SK-N-SH treated with all-trans-retinoic acid at 6 μM for 48 hours (cell line): Measurements from ENCODE around the gene GON4L.
A peak's percentile ranks its signal among the peaks of the same experiment; 100 is the strongest.

Experiments
- ATAC-seq: fragments of 200-7000 bp; cut with Tn5 transposase; 3 replicates; pipeline ENCODE4 v1.9.1; 2020; ENCODE audit warnings: mild to moderate bottlenecking, moderate library complexity
- ARNTL ChIP-seq: fragments of 450-650 bp; formaldehyde crosslinking; IDR thresholded peaks from 2 replicates; pipeline ENCODE4 v1.5.0; 2020; ENCODE audit warnings: low read depth, mild to moderate bottlenecking, moderate library complexity, borderline replicate concordance
- BACH2 ChIP-seq: fragments of 250-450 bp; sonication (Bioruptor Pico); IDR thresholded peaks from 2 replicates; pipeline ENCODE4 v1.9.0; 2021; ENCODE audit warnings: mild to moderate bottlenecking, borderline replicate concordance
- CREB5 ChIP-seq: fragments of 250-450 bp; sonication (Bioruptor Pico); IDR thresholded peaks from 2 replicates; pipeline ENCODE4 v1.5.1; 2020; ENCODE audit warnings: low read depth, mild to moderate bottlenecking, moderate library complexity
- CSDC2 ChIP-seq: fragments of 250-450 bp; sonication (Bioruptor Pico); IDR thresholded peaks from 2 replicates; pipeline ENCODE4 v1.5.0; 2020; ENCODE audit warnings: mild to moderate bottlenecking, moderate library complexity
- CSRNP3 ChIP-seq: fragments of 250-450 bp; sonication (Bioruptor Pico); IDR thresholded peaks from 2 replicates; pipeline ENCODE4 v1.5.1; 2021; ENCODE audit warnings: mild to moderate bottlenecking, moderate library complexity
- ISL1 ChIP-seq: fragments of 250-450 bp; sonication (Bioruptor Pico); IDR thresholded peaks from 2 replicates; pipeline ENCODE4 v2.1.2; 2022; ENCODE audit warnings: mild to moderate bottlenecking, moderate library complexity
- OSR1 ChIP-seq: fragments of 250-450 bp; sonication (Bioruptor Pico); IDR thresholded peaks from 2 replicates; pipeline ENCODE4 v1.8.0; 2022; ENCODE audit warnings: moderate library complexity, mild to moderate bottlenecking, inconsistent platforms
- POU6F1 ChIP-seq: fragments of 250-450 bp; sonication (Bioruptor Pico); IDR thresholded peaks from 2 replicates; pipeline ENCODE4 v1.8.0; 2021; ENCODE audit warnings: low read depth, mild to moderate bottlenecking, moderate library complexity, borderline replicate concordance
- PPARA ChIP-seq: fragments of 250-450 bp; sonication (Bioruptor Pico); IDR thresholded peaks from 2 replicates; pipeline ENCODE4 v1.5.0; 2020; ENCODE audit warnings: mild to moderate bottlenecking, borderline replicate concordance
- SNAI2 ChIP-seq: fragments of 250-450 bp; sonication (Bioruptor Pico); IDR thresholded peaks from 2 replicates; pipeline ENCODE4 v1.5.0; 2020; ENCODE audit warnings: mild to moderate bottlenecking, moderate library complexity
- TOX ChIP-seq: fragments of 250-450 bp; sonication (Bioruptor Pico); IDR thresholded peaks from 2 replicates; pipeline ENCODE4 v1.8.0; 2021; ENCODE audit warnings: mild to moderate bottlenecking, moderate library complexity, borderline replicate concordance
- ZFP3 ChIP-seq: fragments of 250-450 bp; sonication (Bioruptor Pico); IDR thresholded peaks from 2 replicates; pipeline ENCODE4 v1.5.0; 2020; ENCODE audit warnings: mild to moderate bottlenecking, moderate library complexity
- ZNF565 ChIP-seq: fragments of 450-650 bp; formaldehyde crosslinking; conservative IDR thresholded peaks from 2 replicates; pipeline ENCODE4 v1.5.0; 2020; ENCODE audit warnings: low read depth, mild to moderate bottlenecking, moderate library complexity
- ZNF70 ChIP-seq: fragments of 450-650 bp; formaldehyde crosslinking; IDR thresholded peaks from 2 replicates; pipeline ENCODE4 v1.5.0; 2020; ENCODE audit warnings: mild to moderate bottlenecking, moderate library complexity
- ZNF8 ChIP-seq: fragments of 450-650 bp; formaldehyde crosslinking; IDR thresholded peaks from 2 replicates; pipeline ENCODE4 v1.5.0; 2020; ENCODE audit warnings: mild to moderate bottlenecking, moderate library complexity

The GON4L gene

GRCh38 chr1:155745284-155746228 is 111.5 kb downstream of the GON4L start:
- peak; percentile 96 for ATAC-seq

GRCh38 chr1:155744711-155745283 is 112.2 kb downstream of the GON4L start:
- TF ChIP-seq CREB5 (CRISPR knock-in tag) = no peak
- no peak for TF ChIP-seq BACH2 (CRISPR knock-in tag)
- no peak for TF ChIP-seq ISL1 (CRISPR knock-in tag)
- no peak for TF ChIP-seq TOX (CRISPR knock-in tag)
- no peak for TF ChIP-seq ZNF565 (CRISPR knock-in tag)
- no peak for TF ChIP-seq ZNF8
- no peak for TF ChIP-seq ZNF70
- no peak for TF ChIP-seq ZFP3
- TF ChIP-seq CSDC2 (CRISPR knock-in tag) = no peak
- no peak for ATAC-seq

More at GRCh38 chr1:155745284-155746228, 111.5 kb downstream of the GON4L start:
- TF ChIP-seq TOX (CRISPR knock-in tag) (peak; percentile 56; the same call in 1 of the 2 replicates), POU6F1 (CRISPR knock-in tag) (0 out of 2 replicates have a peak, but pooled peaks have one; percentile 39)
- TF ChIP-seq, all 23 proteins: peak for 2; not testable (repeated sequence) for 21

GRCh38 chr1:155741908-155742307 is 115.1 kb downstream of the GON4L start:
- no peak for ATAC-seq

GRCh38 chr1:155740995-155741394 is 116.0 kb downstream of the GON4L start:
- no peak for ATAC-seq

More at GRCh38 chr1:155741908-155742307, 115.1 kb downstream of the GON4L start:
- TF ChIP-seq ARNTL (no peak), CREB5 (CRISPR knock-in tag) (no peak), SNAI2 (no peak), ZNF70 (no peak), PPARA (CRISPR knock-in tag) (no peak), CSRNP3 (no peak), TOX (CRISPR knock-in tag) (no peak), ZNF565 (CRISPR knock-in tag) (no peak), CSDC2 (CRISPR knock-in tag) (no peak), OSR1 (CRISPR knock-in tag) (no peak), ISL1 (CRISPR knock-in tag) (no peak)

More at GRCh38 chr1:155740995-155741394, 116.0 kb downstream of the GON4L start:
- TF ChIP-seq TOX (CRISPR knock-in tag) = no peak
- no peak for TF ChIP-seq CSDC2 (CRISPR knock-in tag)
- TF ChIP-seq ARNTL = no peak
- no peak for TF ChIP-seq BACH2 (CRISPR knock-in tag)
- no peak for TF ChIP-seq CREB5 (CRISPR knock-in tag)
